PC-9 (cell line): ENCODE data around the gene DRAXIN.

Experiments
- EZH2 ChIP-seq: fragments of 200-600 bp; sonication (generic); IDR thresholded peaks from 2 replicates; pipeline ENCODE4 v1.8.0; 2017; ENCODE audit warnings: antibody characterized with exemption, low read depth
- TF ChIP-seq, protein P1 (sequence below): fragments of 200-600 bp; sonication (generic); conservative IDR thresholded peaks from 2 replicates; pipeline ENCODE4 v1.6.1; 2017; ENCODE audit warnings: mixed run types, antibody characterized with exemption, mild to moderate bottlenecking, moderate library complexity

DNA sequence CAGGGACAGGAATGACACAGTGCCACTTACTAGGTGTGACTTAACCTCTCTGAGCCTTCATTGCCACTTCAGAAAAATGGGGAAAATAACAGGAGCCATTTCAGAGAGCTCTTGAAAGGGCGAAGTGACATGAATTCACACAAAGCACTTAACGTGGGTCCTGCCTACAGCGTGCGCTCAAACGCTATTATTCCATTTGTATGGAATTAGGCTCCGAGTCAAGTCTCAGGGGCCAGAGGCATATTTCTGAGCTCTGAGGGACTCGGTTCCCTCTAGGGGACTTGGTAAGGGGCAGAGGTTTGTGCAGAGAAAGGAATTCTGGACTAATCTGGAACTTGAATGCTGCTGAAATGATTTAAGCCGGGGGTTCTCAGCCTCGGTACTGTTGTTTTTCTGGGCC is 14.1 kb downstream of the DRAXIN start:
- TF ChIP-seq, protein P1, sequence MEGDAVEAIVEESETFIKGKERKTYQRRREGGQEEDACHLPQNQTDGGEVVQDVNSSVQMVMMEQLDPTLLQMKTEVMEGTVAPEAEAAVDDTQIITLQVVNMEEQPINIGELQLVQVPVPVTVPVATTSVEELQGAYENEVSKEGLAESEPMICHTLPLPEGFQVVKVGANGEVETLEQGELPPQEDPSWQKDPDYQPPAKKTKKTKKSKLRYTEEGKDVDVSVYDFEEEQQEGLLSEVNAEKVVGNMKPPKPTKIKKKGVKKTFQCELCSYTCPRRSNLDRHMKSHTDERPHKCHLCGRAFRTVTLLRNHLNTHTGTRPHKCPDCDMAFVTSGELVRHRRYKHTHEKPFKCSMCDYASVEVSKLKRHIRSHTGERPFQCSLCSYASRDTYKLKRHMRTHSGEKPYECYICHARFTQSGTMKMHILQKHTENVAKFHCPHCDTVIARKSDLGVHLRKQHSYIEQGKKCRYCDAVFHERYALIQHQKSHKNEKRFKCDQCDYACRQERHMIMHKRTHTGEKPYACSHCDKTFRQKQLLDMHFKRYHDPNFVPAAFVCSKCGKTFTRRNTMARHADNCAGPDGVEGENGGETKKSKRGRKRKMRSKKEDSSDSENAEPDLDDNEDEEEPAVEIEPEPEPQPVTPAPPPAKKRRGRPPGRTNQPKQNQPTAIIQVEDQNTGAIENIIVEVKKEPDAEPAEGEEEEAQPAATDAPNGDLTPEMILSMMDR: no peak
- no peak for TF ChIP-seq EZH2
